DMS153 treated with DMSO at 0.1 percent for 48 hours (cell line): ENCODE data around the gene KLRG1.

Experiments
- DNase-seq: peaks from one replicate; lab custom pipeline; 2025; ENCODE audit not compliant: unreplicated experiment; lab: John Stamatoyannopoulos, UW

KLRG1 gene

GRCh38 chr12:8985213-8985754 lies 4.1 kb upstream of the KLRG1 start:
- DNase-seq, result no peak

DNA sequence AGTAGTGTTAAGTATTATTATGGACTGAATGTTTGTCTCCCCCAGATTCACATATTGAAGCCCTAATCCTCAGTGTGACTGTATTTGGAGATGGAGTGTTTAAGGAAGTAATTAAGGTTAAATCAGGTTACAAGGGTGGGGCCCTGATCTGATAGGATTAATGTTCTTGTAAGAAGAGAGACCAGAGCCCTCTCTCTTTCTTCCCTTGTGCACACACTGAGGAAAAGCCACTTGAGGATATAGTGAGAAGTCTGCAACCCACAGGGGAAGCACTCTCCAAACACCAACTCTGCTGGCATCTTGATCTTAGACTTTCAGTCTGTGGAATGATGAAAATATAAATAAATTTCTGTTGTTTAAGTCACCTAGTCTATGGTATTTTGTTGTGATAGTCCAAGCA lies 2.2 kb upstream of the KLRG1 start:
- no peak for DNase-seq

- DNase-seq, result no peak
These were observed 1.7 kb upstream of the KLRG1 start for GRCh38 chr12:8987685-8988084.

- no peak for DNase-seq
These were observed 2.3 kb downstream of the KLRG1 start for GRCh38 chr12:8991371-8992345.

DNA sequence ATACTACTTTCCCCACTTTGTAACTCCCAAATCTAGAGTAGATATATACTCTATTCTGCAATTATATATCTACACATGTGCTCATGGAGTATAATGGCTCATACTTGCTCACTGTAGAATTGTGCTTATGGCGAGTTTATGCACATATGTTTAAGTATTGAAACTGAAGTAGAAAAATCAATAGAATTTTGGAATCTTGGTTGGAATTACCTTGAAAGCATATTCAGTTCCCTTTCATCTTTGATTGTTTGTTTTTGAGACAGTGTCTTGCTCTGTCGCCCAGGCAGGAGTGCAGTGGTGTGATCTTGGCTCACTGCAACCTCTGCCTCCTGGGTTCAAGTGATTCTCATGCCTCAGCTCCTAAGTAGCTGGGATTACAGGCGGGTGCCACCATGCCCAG lies 4.5 kb downstream of the KLRG1 start:
- no peak for DNase-seq

GRCh38 chr12:8995021-8995775 lies 5.9 kb downstream of the KLRG1 start:
- no peak for DNase-seq

DNA sequence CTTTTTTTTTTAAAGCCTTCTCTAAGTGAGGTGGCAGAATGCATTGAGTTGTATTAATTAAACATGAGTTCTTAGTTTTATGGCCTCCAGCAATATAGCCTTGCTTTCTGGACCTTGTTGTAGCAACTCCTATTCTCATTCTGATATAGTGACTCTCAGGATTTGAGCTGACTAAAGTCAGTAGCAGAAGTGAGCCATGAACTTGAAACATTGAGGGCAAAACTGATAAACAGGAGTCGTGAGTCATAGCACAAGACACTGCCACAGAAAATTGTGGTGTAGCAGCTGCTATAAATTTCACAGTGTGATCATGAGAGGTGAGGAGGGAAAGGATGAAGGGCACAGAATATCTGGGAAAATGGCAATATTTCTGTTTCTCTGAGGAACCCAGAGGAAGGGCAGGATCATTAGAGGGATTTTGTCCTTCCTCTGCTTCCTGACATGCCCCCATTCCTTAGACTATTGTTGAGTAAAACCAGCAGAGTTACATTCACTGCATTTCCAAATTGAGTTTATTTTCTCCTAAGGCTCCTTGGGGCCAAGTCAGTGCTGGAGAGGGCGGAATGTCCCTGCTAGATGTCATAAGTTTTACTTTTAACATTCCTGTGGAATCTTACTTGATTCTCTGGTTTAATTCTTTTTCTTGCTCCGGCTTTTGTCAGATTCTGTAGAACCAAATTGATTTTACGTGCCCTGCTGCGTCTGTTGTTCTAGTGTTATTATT lies 7.5 kb downstream of the KLRG1 start:
- no peak for DNase-seq

DNA sequence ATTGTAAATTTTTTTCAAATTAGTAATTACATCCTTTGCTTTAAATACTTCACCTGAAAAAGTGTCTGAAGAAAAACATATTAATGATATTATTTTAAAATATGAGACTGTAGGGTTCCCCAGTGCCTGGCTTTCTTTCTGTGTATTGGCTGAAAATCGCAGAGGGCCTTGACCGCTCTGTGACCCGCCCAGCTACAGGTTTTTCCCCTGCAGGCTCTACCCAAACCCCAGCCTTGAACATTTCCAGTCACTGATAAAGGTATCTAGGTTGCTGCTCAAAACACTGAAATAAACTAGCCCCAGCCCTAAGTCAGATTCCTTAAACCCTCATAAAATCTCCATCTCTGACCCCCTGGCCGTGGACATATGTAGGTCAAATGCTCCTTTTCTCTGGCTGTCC lies 11.9 kb downstream of the KLRG1 start:
- no peak for DNase-seq

DNA sequence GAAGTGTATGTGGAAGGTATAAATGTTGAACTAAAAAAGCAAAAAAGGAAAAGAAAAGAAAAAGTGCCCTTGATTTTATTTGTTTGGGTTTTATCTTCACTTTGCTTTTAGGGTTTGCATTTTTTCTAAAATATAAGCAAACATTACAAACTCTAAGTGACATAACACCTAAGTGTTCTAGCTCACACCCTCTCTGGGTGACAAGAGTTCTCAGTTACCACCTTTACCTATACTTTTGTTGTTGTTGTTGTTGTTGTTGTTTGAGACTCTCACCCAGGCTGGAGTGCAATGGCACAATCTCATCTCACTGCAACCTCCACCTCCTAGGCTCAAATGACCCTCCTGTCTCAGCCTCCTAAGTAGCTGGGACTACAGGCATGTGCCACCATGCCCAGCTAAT lies 13.0 kb downstream of the KLRG1 start:
- no peak for DNase-seq

DNA sequence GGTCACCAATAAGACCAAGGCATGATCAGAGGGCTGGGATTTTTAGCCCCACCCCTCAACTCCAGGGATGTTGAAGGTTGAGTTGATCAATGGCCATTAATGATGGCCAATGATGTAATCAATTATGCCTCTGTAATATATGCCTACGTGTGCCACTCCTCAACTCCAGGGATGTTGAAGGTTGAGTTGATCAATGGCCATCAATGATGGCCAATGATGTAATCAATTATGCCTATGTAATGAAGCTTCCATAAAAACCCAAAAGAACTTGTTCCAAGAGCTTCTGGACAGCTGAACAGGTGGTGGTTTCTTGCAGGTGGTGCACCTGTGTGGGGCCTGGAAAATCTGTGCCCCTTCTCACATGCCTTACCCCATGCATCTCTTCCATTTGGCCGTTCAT lies 33.2 kb downstream of the KLRG1 start:
- DNase-seq, result no peak

DNA sequence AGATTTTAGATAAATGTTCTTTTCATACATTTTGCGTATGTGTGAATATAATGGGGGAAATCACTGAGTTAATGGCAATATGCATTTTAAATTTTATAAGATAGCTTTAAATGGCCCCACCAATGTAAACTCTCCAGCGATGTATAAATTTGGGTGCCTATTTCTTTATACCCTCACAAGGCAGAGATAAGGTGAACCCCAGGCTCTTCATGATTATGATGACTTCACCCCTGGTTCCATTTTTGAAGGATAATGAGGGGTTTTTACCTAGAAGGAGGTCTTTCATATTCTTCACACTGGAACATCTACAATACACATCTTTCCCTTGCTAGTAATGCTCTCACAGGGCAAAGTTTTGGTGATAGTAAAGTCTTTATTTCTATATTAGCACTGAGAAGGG lies 35.2 kb downstream of the KLRG1 start:
- DNase-seq, result no peak

DNA sequence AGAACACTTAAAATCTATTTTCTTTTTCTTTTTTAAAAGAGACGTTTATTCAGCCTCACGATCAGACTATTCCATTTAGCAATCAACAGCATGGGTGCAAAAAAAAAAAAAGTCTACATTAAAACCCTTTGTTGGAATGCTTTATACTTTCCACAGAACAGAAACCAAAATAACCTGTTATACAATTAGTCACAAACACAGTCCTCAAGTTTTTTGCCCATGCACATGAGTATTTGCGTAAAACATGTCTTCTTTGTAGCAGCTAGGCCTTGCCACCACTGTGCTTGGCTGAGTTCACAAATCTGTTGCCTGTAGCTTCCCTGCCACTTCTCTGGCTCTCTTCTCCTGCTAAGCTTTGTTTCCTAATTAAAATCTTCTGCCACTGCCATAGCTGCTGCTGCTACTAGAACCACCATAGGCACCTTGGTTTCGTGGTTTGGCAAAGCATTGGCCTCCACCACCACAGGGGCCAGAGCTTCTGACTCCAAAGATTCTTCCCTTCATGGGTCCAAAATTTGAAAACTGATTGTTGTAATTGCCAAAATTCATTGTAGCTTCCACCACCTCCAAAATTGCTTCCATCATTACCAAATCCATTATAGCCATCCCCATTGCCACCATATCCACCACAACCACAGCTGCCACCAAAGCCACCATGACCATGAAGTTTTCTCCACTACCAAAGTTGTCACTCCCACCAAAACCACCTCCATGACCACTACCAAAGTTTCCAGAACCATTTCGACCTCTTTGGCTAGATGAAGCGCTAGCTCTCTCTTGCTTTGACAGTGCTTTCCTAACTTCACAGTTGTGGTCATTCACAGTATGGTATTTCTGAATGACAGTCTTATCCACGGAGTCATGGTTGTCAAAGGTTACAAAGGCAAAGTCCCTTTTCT lies 38.1 kb downstream of the KLRG1 start:
- no peak for DNase-seq

GRCh38 chr12:9030776-9031175 lies 41.4 kb downstream of the KLRG1 start:
- DNase-seq, result no peak

DNA sequence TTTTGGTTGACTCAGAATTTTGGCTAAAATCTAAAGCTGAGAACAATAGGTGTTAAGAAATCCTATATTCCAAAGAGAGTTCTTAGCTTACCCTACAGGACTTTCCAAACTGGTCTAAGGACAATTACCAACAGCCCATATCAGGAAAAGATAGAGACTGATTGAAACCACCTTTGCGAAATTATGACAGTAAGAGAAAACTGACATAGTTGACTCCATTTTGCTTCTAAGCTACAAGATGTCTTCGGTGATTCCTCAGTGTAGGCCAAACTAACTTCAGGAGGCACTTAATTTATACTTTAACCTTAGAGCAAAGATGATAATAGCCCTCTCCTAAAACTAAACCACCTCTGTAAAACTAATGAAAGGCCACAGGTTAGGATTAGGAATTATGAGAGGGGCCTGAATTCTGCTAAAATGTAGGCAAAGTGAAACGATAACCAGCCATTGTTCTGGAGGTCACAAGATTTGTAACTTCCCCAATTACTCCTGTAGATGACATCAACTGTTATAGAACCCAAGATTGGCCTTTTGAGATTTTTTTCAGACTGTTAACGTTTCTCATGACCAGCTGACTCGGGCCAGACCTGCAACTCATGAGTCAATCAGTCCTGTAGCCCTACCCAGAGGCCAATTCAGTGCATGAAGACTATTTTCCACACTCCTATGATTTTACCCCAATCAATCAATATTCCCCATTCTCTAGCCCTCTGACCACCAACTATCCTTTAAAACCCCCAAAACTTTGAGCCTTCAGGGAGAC lies 43.0 kb downstream of the KLRG1 start:
- DNase-seq, result no peak

DNA sequence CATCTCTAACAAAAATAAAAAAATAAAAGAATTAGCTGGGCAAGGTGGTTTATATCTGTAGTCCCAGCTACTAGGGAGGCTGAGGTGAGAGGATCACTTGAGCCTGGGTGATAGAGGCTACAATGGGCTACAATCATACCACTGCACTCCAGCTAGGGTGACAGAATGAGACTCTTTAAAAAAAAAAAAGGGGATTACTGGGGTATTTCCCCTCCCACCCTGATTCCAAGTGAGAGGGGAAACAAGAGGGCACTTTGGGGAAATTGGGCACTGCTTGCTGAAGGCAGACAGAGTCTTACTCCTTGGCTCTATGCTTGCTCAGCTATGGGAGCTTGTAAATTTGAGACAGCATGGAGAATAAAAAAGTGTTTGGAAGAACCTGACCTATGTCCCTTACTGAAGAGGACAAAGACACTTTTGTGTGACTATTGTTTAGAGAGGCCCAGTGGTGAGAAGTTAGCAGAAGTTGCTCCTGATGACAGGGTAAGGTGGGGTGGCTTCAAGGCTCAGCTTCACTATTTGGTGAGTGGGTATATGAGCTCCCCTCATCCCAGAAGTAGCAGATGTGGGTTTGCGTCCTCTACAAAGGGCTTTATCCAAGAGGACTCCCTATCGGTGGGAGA lies 44.0 kb downstream of the KLRG1 start:
- DNase-seq, result no peak

DNA sequence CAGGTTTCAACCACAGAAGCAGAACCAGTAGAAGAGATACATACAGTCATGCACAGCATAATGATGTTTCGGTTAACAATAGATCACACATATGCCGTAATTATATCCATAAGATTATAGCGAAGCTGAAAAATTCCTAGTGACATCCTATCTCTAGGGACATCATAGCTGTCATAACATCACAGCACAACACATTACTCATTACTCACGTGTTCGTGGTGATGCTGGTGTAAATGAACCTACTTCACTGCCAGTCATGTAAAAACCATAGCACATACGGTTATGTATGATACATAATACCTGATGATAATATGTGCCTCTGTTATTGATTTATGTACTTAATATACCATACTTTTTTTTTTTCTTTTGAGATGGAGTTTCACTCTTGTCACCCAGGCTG lies 44.7 kb downstream of the KLRG1 start:
- no peak for DNase-seq

DNA sequence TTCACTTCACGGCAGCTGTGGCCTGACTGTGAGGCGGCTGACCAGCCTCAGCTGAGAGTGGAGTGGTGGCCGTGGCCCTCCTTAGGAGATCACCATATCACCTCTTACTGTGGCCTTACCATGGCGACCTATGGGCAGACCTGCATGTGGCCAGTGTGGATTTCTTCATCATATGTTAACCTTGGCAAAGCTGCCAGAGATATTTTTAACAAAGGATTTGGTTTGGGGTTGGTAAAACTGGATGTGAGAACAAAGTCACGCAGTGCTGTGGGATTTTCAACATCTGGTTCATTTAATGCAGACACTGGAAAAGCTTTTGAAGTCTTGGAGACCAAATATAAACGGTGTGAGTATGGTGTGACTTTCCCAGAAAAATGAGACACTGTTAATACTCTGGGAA lies 46.9 kb downstream of the KLRG1 start:
- DNase-seq, result no peak

DNA sequence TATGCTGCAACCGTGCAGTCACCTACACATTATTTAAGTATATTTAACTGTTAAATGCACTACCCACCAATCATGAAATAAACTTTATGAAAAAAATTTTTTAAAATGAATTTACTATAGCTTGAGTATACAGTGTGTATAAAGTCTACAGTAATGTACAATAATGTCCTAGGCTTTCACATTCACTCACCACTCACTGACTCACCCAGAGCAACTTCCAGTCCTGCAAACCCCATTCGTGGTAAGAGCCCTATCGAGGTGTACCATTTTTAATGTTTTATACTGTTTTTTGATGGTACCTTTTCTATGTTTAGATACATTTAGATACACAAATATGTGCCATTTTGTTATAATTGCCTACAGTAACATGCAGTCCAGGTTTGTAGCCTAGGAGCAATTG lies 48.1 kb downstream of the KLRG1 start:
- no peak for DNase-seq

DNA sequence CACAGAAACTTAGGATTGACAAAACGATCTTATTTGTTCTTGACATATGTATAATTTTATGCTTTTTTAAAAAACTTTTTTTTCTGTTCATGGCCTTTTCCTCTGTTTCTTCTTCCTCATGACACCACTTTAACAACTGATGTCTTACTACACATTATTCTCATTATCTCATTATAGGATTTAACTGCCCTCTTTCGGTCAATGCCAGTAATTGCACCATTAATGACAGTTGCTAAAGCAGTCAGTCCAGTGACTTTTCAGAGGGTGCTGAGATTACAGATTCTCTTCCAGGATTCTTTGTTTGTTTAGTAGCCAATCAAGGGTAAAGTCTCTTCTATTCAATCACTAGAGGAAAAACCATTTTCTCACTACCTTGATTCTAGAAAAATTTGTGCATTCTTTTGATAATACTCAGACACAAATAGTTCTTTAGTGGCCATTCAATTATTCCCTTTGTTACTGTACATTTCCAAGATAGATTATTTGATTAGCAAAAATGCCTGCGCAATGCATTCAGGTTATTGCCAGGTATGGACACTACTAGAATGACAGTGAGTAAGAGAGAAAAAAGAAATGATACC lies 50.1 kb downstream of the KLRG1 start:
- peak; percentile 39 for DNase-seq
